Caco-2 (cell line): Measurements from ENCODE around the gene ACADVL. TPM values are rescaled to one million over a fixed set of nuclear protein-coding genes. Genes with fewer than 3 reads are reported as not detected.

ENCODE experiments used
- BruUV-seq: library from RNA; stranded (reverse); fragments of 400-500 nt; replicated peaks from 2 replicates; lab custom pipeline; 2021; lab: Mats Ljungman, UMichigan
- CTCF ChIA-PET: fragments of 300-600 bp; sonication (Branson Sonifier 250); formaldehyde crosslinking; loops from one replicate; lab custom pipeline; 2022; ENCODE audit warnings: antibody characterized with exemption; lab: Charles Lee
- POLR2A ChIA-PET: fragments of 300-600 bp; sonication (Branson Sonifier 250); formaldehyde crosslinking; loops from one replicate; lab custom pipeline; 2022; ENCODE audit warnings: antibody characterized with exemption; lab: Charles Lee
- DNase-seq, 2 experiments: peaks; one replicate each; pipeline versions ENCODE4 v3.0.0 to v3.0.0-alpha.2; 2020 to 2022
- H3K27me3 ChIP-seq: replicated peaks from 2 replicates; pipeline ENCODE4 v1.6.0; 2011; ENCODE audit warnings: low read length; ENCODE audit not compliant: control insufficient read depth, insufficient read depth
- H3K36me3 ChIP-seq: 2 replicates; pipeline ENCODE4 v1.5.1; 2011; ENCODE audit warnings: low read length; ENCODE audit not compliant: control insufficient read depth, insufficient read depth
- H3K4me1 ChIP-seq: fragments of 250-450 bp; sonication (Bioruptor Pico); 2 replicates; pipeline ENCODE4 v1.5.1; 2020; ENCODE audit warnings: mild to moderate bottlenecking
- H3K4me3 ChIP-seq: 2 replicates; pipeline ENCODE4 v1.5.1; 2011; ENCODE audit warnings: low read depth, mild to moderate bottlenecking, control low read depth, low read length
- H3K9me3 ChIP-seq: fragments of 250-450 bp; sonication (Bioruptor Pico); 2 replicates; pipeline ENCODE4 v1.5.1; 2020; ENCODE audit warnings: mild to moderate bottlenecking, moderate library complexity
- H3K27ac Mint-ChIP-seq: one replicate; pipeline ENCODE4 v1.8.0; 2022; ENCODE audit warnings: mixed read lengths; ENCODE audit not compliant: unreplicated experiment
- H3K27me3 Mint-ChIP-seq: one replicate; pipeline ENCODE4 v1.8.0; 2022; ENCODE audit warnings: mixed read lengths; ENCODE audit not compliant: insufficient read depth, unreplicated experiment
- H3K36me3 Mint-ChIP-seq: one replicate; pipeline ENCODE4 v1.8.0; 2022; ENCODE audit warnings: mild to moderate bottlenecking, mixed read lengths; ENCODE audit not compliant: insufficient read depth, unreplicated experiment
- H3K4me1 Mint-ChIP-seq: one replicate; pipeline ENCODE4 v1.8.0; 2022; ENCODE audit warnings: low read depth, mixed read lengths; ENCODE audit not compliant: unreplicated experiment
- H3K4me3 Mint-ChIP-seq: one replicate; pipeline ENCODE4 v1.8.0; 2022; ENCODE audit warnings: mild to moderate bottlenecking, moderate library complexity, mixed read lengths; ENCODE audit not compliant: unreplicated experiment
- H3K9me3 Mint-ChIP-seq: one replicate; pipeline ENCODE4 v1.8.0; 2022; ENCODE audit warnings: mixed read lengths; ENCODE audit not compliant: unreplicated experiment
- intact Hi-C: fragments of 100-400 bp; cut with micrococcal nuclease; formaldehyde crosslinking; loops from one replicate; pipeline ENCODE4 v1.10.0; 2022; ENCODE audit not compliant: unreplicated experiment
- total RNA-seq: library from RNA; stranded (reverse); gene quantifications from 2 replicates; pipeline ENCODE4 v1.2.3, GENCODE V29; 2022
- TF ChIP-seq, protein P1 (sequence below), 2 experiments: fragments of 200-600 bp in 1 of 2; IDR thresholded peaks; 1 replicate in 1 of 2; 2 replicates in 1 of 2; pipeline versions ENCODE4 v1.5.1 to v1.8.0; 2011 to 2022; ENCODE audit warnings: antibody characterized with exemption in 1 of 2, control low read depth in 1 of 2, inconsistent platforms in 1 of 2, low read depth in 1 of 2, low read length in 1 of 2, mild to moderate bottlenecking in 1 of 2, moderate library complexity in 1 of 2; ENCODE audit not compliant: insufficient read depth in 1 of 2, severe bottlenecking in 1 of 2, unreplicated experiment in 1 of 2

ACADVL gene
- total RNA-seq, 1 experiment from 2014 or later = 133 TPM

DNA sequence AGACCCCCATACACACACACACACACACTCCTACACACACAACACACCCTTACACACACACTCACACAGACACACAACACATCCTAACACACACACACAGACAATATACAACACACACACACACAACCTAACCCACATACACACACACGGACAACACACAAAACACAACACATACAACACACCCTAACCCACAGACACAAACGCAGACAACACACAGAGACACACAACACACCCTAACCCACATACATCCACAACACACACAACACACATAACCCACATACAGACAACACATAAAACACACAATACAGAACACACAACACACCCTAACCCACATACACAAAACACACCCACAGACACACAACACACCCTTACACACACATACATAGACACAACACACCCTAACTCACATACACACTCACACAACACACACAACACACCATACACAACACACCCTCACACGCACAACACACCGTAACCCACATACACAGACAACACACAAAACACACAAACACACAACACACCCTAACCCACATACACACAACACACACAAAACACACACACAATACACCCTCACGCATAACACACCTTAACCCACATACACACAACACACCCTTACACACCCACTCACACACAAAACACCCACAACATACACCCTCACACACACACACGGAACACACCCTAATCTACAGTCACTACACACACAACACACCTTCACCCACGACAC is 45.0 kb upstream of the ACADVL start:
- Histone ChIP-seq H3K36me3 (no peaks in the 10 kb centered on the region), H3K27me3 (no peaks in the 10 kb centered on the region), H3K9me3 (no peaks in the 10 kb centered on the region), H3K4me1 (no peaks in the 10 kb centered on the region), H3K4me3 (no peak overlapping the region)
- ChIA-PET POLR2A (no interaction called here), CTCF (no interaction called here)
- TF ChIP-seq, protein P1, sequence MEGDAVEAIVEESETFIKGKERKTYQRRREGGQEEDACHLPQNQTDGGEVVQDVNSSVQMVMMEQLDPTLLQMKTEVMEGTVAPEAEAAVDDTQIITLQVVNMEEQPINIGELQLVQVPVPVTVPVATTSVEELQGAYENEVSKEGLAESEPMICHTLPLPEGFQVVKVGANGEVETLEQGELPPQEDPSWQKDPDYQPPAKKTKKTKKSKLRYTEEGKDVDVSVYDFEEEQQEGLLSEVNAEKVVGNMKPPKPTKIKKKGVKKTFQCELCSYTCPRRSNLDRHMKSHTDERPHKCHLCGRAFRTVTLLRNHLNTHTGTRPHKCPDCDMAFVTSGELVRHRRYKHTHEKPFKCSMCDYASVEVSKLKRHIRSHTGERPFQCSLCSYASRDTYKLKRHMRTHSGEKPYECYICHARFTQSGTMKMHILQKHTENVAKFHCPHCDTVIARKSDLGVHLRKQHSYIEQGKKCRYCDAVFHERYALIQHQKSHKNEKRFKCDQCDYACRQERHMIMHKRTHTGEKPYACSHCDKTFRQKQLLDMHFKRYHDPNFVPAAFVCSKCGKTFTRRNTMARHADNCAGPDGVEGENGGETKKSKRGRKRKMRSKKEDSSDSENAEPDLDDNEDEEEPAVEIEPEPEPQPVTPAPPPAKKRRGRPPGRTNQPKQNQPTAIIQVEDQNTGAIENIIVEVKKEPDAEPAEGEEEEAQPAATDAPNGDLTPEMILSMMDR (IDR thresholded peaks at IDR 0.05; ENCODE audit: insufficient read depth in 1 of 2, low read depth in 1 of 2, low read length in 1 of 2, severe bottlenecking in 1 of 2, unreplicated experiment in 1 of 2) = no peak
- Mint-ChIP-seq H3K27ac (no peak overlapping the region), H3K36me3 (no peaks in the 10 kb centered on the region), H3K9me3 (no peaks in the 10 kb centered on the region), H3K4me1 (no peaks in the 10 kb centered on the region), H3K4me3 (no peak overlapping the region), H3K27me3 (no peaks in the 10 kb centered on the region)
- BruUV-seq = no TSS peak
- intact Hi-C loops = no loop called here
- no peak for DNase-seq

DNA sequence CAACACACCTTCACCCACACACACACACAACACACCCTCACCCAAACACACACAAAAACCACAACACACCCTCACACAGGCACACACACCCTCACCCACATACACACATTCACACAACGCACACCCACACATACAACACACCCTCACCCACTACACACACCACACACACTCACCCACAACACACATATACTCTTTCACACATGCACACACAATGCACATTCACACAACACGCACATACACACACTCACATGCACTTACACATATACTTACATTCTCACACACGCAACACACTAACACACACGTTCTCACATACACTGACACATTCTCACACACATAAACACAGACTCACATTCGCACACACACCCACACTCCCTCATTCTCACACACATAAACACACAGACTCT is 44.4 kb upstream of the ACADVL start:
- DNase-seq = no peak
- intact Hi-C loops = no loop called here
- Mint-ChIP-seq H3K4me1 (no peaks in the 10 kb centered on the region), H3K27ac (no peak overlapping the region), H3K9me3 (no peaks in the 10 kb centered on the region), H3K4me3 (no peak overlapping the region), H3K27me3 (no peaks in the 10 kb centered on the region), H3K36me3 (no peaks in the 10 kb centered on the region)
- TF ChIP-seq, protein P1 (IDR thresholded peaks at IDR 0.05; ENCODE audit: insufficient read depth in 1 of 2, low read depth in 1 of 2, low read length in 1 of 2, severe bottlenecking in 1 of 2, unreplicated experiment in 1 of 2) = no peak
- no peaks in the 10 kb centered on the region for H3K36me3 ChIP-seq
- no peaks in the 10 kb centered on the region for H3K4me1 ChIP-seq
- no peak overlapping the region for H3K4me3 ChIP-seq
- H3K27me3 ChIP-seq = no peaks in the 10 kb centered on the region
- no TSS peak for BruUV-seq
- no peaks in the 10 kb centered on the region for H3K9me3 ChIP-seq
- ChIA-PET POLR2A (no interaction called here), CTCF (no interaction called here)

- no peaks in the 10 kb centered on the region for H3K9me3 ChIP-seq
- H3K27me3 ChIP-seq = no peaks in the 10 kb centered on the region
- Mint-ChIP-seq H3K4me1 (no peaks in the 10 kb centered on the region), H3K4me3 (no peak overlapping the region), H3K9me3 (no peaks in the 10 kb centered on the region), H3K36me3 (no peaks in the 10 kb centered on the region), H3K27me3 (no peaks in the 10 kb centered on the region), H3K27ac (no peak overlapping the region)
- intact Hi-C loops = no loop called here
- no peak overlapping the region for H3K4me3 ChIP-seq
- DNase-seq = no peak
- CTCF ChIA-PET = interaction anchor here (1.3 kb wide), 1 partner anchor 11 kb away, joined by 6 read pairs; no protein-coding TSS in a partner anchor
- BruUV-seq = no TSS peak
- POLR2A ChIA-PET = no interaction called here
- no peaks in the 10 kb centered on the region for H3K36me3 ChIP-seq
- TF ChIP-seq, protein P1 (IDR thresholded peaks at IDR 0.05; ENCODE audit: insufficient read depth in 1 of 2, low read depth in 1 of 2, low read length in 1 of 2, severe bottlenecking in 1 of 2, unreplicated experiment in 1 of 2) = no peak
- H3K4me1 ChIP-seq = no peaks in the 10 kb centered on the region
These were observed 43.5 kb upstream of the ACADVL start for GRCh38 chr17:7176107-7176840.
